Mammary epithelial cell (primary cell): ENCODE results near the gene PTPRM.

Experiments
- EZH2 ChIP-seq: IDR thresholded peaks from 2 replicates; pipeline ENCODE4 v1.6.1; 2012; ENCODE audit warnings: low read length, inconsistent platforms, borderline replicate concordance
- TF ChIP-seq, protein P1 (sequence below), 2 donors: IDR thresholded peaks in 1 of 2; conservative IDR thresholded peaks in 1 of 2; 2 replicates each; pipeline ENCODE4 v1.5.1; 2011 to 2012; ENCODE audit warnings: inconsistent platforms in 2 of 2, low read length in 2 of 2, mild to moderate bottlenecking in 2 of 2, control low read depth in 1 of 2, low read depth in 1 of 2; ENCODE audit not compliant: insufficient read depth in 1 of 2; ENCODE audit errors: extremely low read depth in 1 of 2

DNA sequence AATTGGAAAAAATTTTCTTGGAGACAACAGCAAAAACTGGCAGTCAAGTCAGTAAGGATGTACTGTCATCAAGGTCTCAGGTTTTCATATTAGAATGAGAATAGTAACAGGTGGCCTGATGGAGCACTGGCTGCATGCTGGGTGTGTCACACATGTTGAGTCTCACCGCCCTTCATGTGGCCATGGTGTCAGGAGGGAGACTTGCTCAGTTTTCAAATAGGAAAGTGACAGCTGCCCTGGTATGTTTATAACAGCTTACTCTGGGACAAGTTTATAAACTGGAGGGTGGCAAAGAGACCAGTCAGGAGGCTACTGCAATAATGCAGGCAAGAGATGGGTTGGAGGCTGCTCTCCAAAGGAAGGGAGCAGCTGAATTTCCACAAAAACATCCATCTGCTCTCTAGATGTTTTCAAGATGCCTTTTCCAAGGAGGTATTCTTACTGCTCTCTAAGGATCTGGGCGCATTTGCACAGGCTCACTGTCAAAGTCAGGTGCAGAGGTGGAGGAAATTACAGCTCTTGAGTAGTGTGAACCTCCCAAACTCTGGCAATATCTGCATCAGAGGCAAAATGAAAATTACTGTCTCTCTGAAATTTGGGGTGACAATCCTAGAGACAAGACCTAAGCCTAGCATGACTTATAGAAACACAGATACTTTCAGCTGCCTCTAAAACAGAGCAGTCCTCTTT, 720.2 kb downstream of the PTPRM start:
- TF ChIP-seq, protein P1, sequence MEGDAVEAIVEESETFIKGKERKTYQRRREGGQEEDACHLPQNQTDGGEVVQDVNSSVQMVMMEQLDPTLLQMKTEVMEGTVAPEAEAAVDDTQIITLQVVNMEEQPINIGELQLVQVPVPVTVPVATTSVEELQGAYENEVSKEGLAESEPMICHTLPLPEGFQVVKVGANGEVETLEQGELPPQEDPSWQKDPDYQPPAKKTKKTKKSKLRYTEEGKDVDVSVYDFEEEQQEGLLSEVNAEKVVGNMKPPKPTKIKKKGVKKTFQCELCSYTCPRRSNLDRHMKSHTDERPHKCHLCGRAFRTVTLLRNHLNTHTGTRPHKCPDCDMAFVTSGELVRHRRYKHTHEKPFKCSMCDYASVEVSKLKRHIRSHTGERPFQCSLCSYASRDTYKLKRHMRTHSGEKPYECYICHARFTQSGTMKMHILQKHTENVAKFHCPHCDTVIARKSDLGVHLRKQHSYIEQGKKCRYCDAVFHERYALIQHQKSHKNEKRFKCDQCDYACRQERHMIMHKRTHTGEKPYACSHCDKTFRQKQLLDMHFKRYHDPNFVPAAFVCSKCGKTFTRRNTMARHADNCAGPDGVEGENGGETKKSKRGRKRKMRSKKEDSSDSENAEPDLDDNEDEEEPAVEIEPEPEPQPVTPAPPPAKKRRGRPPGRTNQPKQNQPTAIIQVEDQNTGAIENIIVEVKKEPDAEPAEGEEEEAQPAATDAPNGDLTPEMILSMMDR (conservative IDR thresholded peaks at IDR 0.05 in 1 of 2, IDR thresholded peaks at IDR 0.05 in 1 of 2; ENCODE audit: extremely low read depth in 1 of 2, insufficient read depth in 1 of 2, low read depth in 1 of 2, low read length in 2 of 2), result no peak
- no peak for TF ChIP-seq EZH2
